ENCODE data around the gene GLRX3.

Gene GLRX3

DNA sequence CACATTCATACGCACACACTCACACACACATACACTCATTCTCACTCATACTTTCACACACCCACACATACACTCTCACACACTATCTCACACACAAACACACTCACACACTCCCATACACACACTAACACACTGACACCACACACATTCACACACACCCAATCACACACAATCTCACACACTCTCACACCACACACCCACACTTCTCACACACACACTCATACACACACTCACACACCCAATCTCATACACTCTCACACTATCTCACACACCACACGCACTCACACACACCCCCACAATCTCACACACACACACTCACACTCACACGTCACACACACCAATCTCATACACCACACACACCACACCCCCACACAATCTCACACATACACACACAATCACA, 71.0 kb downstream of the GLRX3 start:
- TF ChIP-seq, protein P1, sequence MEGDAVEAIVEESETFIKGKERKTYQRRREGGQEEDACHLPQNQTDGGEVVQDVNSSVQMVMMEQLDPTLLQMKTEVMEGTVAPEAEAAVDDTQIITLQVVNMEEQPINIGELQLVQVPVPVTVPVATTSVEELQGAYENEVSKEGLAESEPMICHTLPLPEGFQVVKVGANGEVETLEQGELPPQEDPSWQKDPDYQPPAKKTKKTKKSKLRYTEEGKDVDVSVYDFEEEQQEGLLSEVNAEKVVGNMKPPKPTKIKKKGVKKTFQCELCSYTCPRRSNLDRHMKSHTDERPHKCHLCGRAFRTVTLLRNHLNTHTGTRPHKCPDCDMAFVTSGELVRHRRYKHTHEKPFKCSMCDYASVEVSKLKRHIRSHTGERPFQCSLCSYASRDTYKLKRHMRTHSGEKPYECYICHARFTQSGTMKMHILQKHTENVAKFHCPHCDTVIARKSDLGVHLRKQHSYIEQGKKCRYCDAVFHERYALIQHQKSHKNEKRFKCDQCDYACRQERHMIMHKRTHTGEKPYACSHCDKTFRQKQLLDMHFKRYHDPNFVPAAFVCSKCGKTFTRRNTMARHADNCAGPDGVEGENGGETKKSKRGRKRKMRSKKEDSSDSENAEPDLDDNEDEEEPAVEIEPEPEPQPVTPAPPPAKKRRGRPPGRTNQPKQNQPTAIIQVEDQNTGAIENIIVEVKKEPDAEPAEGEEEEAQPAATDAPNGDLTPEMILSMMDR (IDR thresholded peaks at IDR 0.05; ENCODE audit: low read depth, low read length, missing control alignments): no peak
- DNase-seq (ENCODE audit: low read depth): no peak
- H3K4me3 ChIP-seq (ENCODE audit: low read depth, low read length): no peak overlapping the region

DNA sequence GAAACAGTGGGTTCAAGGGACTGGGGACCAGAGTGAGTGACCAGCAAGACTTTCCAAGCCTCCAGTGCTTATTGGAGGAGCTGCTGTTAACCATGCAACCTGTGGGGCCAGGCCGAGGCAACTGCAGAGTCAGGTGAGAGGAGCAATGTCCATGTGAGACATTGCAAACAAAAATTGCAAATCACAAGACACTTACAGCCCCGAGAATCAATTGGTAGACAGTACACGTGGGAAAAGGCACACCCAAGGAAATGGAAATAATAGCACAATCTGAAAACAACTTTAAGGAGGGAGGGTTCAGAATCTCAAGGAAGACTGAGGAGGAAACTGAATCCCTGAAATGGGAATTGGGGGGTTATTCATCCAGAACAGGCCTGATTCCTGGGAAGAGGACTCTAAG, 72.6 kb downstream of the GLRX3 start:
- H3K4me3 ChIP-seq (ENCODE audit: low read depth, low read length): no peak overlapping the region
- no peak for DNase-seq (ENCODE audit: low read depth)
- TF ChIP-seq, protein P1 (IDR thresholded peaks at IDR 0.05; ENCODE audit: low read depth, low read length, missing control alignments): no peak

DNA sequence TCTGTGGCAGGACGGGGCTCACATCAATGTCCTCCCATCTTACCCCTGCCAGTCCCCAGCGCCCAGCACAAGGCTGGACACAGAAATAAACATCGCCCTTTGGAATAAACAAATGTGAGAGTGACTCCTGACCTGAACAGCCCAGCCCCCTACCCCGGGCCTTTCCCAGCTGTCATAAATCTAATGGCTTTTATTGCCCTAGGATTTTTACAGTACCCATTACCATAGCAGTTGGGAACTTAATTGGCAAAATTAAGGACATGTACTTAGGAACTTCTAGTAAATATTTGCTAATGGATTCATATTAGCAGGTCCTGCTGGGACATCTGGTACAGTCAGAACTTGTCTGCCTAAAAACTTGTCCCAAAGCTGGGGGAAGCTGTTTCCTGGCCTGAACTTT, 76.6 kb downstream of the GLRX3 start:
- no peak overlapping the region for H3K4me3 ChIP-seq (ENCODE audit: low read depth, low read length)
- TF ChIP-seq, protein P1 (IDR thresholded peaks at IDR 0.05; ENCODE audit: low read depth, low read length, missing control alignments): no peak

DNA sequence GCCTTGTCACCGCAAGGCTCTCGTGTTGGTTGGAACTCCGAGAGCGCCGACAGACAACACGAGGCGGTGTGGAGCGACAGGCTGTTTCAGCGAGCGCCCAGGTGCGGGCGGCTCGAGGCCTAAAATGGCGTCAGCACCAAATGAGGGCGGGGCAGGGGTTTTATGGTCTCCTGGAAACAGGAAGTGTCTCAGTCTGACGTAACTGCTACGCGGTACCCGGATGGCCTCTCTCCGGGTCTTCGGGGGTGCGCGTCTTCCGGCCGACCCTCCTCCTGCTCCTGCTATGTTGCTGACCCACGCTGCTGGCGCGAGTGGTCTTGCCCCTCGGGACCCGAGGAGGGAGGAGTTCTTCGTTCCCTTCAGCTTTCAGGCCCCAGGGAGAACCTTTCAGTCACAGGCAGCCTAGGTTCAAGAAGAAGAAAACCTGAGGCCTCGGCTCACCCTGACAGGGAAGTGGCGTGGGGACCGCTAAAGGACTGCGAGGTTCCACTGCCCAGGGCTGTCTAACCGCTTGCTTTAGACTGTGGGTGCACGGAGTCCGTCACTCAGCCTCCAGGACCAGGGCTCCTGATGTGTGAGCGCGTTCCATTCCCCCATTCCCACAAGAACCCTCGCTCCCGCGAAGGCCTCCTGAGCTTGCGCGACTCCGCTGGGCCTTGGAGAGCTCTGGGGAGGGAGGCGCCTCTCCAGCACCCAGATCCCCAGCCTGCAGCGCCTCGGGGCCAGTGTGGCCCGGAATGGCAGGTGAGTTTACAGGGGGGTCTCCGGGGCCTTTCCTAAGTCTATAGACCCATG, 77.3 kb downstream of the GLRX3 start:
- DNase-seq (ENCODE audit: low read depth): no peak

More for the DNA sequence above, 76.6 kb downstream of the GLRX3 start:
- no peak for DNase-seq (ENCODE audit: low read depth)

DNA sequence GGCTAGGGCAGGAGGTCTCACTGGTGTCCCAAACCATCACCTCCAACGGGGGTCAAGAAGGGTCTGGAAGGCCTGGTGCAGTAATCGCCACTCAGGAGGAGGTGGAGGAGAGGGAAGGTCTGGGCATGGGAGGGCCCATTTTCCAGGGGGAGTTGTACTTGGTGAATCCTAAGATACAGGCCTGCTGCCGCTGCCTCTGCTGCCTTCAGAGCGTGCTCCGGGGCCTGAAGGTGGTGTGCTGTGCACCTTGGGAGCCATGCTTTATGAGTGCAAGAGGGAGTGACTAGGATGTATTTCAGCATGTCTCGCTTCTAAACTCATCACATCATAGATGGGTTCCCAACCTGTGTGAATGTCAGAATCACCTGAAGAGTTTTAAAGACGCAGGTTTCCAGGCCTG, 78.2 kb downstream of the GLRX3 start:
- TF ChIP-seq, protein P1 (IDR thresholded peaks at IDR 0.05; ENCODE audit: low read depth, low read length, missing control alignments): no peak
- no peak for DNase-seq (ENCODE audit: low read depth)
- H3K4me3 ChIP-seq (ENCODE audit: low read depth, low read length): no peak overlapping the region

More for the DNA sequence above, 77.3 kb downstream of the GLRX3 start:
- H3K4me3 ChIP-seq (ENCODE audit: low read depth, low read length): no peak overlapping the region
- TF ChIP-seq, protein P1 (IDR thresholded peaks at IDR 0.05; ENCODE audit: low read depth, low read length, missing control alignments): no peak

DNA sequence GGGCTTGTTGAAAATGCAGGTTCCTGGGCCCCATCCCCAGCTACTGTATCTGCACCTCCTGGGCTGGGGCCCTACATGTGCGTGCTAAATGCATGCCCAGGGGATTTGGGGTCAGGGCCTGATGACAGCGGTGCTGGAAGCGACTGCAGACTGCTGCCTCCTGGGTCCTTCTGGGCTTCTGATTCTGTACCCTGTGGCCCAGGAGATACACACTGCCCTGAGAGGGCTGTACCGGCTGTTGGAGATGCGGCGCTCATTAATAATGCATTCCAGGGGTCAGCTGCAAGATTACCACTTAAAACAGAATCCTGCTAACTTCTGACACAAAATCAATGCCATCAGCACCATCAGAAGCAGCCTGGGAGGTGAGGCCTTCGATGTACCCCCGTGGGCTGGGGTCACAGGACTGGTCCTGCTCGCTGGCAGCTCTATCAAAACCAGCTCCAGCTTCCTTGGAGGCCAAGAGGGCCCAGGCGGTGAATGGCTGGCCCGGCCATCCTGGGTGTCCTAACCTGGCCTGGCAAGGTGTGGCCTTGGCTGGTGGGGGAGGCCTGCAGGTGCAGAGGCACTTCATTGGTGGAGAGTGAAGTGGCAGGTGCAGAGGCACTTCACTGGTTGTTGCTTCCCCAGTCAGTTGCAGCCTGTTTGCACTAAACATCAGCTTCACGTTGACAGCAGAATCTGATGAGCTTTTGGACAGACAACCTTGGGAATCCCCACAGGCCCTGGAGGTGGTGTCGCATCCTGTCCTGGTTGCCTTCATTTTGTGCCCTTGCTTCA, 79.2 kb downstream of the GLRX3 start:
- TF ChIP-seq, protein P1 (IDR thresholded peaks at IDR 0.05; ENCODE audit: low read depth, low read length, missing control alignments): no peak
- no peak for DNase-seq (ENCODE audit: low read depth)
- H3K4me3 ChIP-seq (ENCODE audit: low read depth, low read length): no peak overlapping the region

Measured in GM12864 (cell line).